Measurements from ENCODE around the gene ACTA2. TPM values are rescaled to one million over a fixed set of nuclear protein-coding genes. Genes with fewer than 3 reads are reported as not detected.

Gene ACTA2
- total RNA-seq = 175 and 269 TPM in 2 replicates

GRCh38 chr10:88952647-88953111 lies at the start of gene ACTA2:
Gene ACTA2 (minus strand): TSS chr10:88952773. CDS start chr10:88948930, 3,843 bp downstream.

GRCh38 chr10:88990384-88991160 lies 38.0 kb upstream of the ACTA2 start, which contains the start of gene FAS:
Gene FAS (plus strand): TSS chr10:88990798. CDS start chr10:88990877, 79 bp downstream.

Other genes starting within 250 kb of the ACTA2 start
- not detected in 2 replicates for gene LIPK, start 246.5 kb downstream of the ACTA2 start, total RNA-seq
- gene LIPN, start 192.8 kb downstream of the ACTA2 start, total RNA-seq = not detected in 2 replicates
- gene LIPM, start 150.0 kb downstream of the ACTA2 start, total RNA-seq = not detected in 2 replicates
- gene ANKRD22, start 100.9 kb downstream of the ACTA2 start, total RNA-seq = not detected in 2 replicates
- 27.2 and 27.3 TPM in 2 replicates for gene STAMBPL1, start 72.5 kb downstream of the ACTA2 start, total RNA-seq
- 61.8 and 67.6 TPM in 2 replicates for gene FAS, start 38.0 kb upstream of the ACTA2 start, total RNA-seq

All from smooth muscle cell of bladder (primary cell).